H1 (cell line): Measurements from ENCODE around the gene MRPL52. TPM values are rescaled to one million over a fixed set of nuclear protein-coding genes. Genes with fewer than 3 reads are reported as not detected.

ENCODE experiments used
- CHD7 ChIP-seq: fragments of 300-600 bp; sonication (generic); IDR thresholded peaks from 2 replicates; pipeline ENCODE4 v1.7.1; 2012; ENCODE audit warnings: low read length, moderate library complexity, mild to moderate bottlenecking, inconsistent platforms; ENCODE audit not compliant: insufficient replicate concordance
- HDAC6 ChIP-seq: IDR thresholded peaks from one replicate; pipeline ENCODE4 v1.7.1; 2012; ENCODE audit warnings: low read depth, mild to moderate bottlenecking, inconsistent platforms, low read length, moderate library complexity
- USF2 ChIP-seq: IDR thresholded peaks from 2 replicates; pipeline ENCODE4 v1.6.1; 2011; ENCODE audit warnings: low read length, improper control_type of control experiment
- ZNF274 ChIP-seq: IDR thresholded peaks from 2 replicates; pipeline ENCODE4 v1.7.0; 2012; ENCODE audit warnings: low read length, borderline replicate concordance; ENCODE audit errors: extremely low read depth
- polyA plus RNA-seq, 7 experiments: library from polyadenylated mRNA; depleted of rRNA in 3 of 7; stranded (reverse) in 5 of 7; unstranded in 2 of 7; fragments of >200 nt in 5 of 7; fragments of 200-250 nt in 2 of 7; gene quantifications; 1 replicate in 5 of 7; 2 replicates in 1 of 7; 4 replicates in 1 of 7; pipeline versions ENCODE4 v1.2.1 to v1.2.3, GENCODE V29; 2011 to 2013; ENCODE audit warnings: missing spikeins in 2 of 7, mixed read lengths in 2 of 7
- total RNA-seq: library from RNA; stranded (reverse); fragmentation: NEBNext Ultra II Directional; extraction: Animal tissue kit (Norgen Biotek cat#: 25700); gene quantifications from 2 replicates; pipeline ENCODE4 v1.2.1, GENCODE V29; 2021

The MRPL52 gene
- total and polyA plus RNA-seq, 2 of the 8 experiments (the other 6 are each of a cell fraction or from before 2014, with no cell fraction given) = 70.5 to 176 TPM

DNA sequence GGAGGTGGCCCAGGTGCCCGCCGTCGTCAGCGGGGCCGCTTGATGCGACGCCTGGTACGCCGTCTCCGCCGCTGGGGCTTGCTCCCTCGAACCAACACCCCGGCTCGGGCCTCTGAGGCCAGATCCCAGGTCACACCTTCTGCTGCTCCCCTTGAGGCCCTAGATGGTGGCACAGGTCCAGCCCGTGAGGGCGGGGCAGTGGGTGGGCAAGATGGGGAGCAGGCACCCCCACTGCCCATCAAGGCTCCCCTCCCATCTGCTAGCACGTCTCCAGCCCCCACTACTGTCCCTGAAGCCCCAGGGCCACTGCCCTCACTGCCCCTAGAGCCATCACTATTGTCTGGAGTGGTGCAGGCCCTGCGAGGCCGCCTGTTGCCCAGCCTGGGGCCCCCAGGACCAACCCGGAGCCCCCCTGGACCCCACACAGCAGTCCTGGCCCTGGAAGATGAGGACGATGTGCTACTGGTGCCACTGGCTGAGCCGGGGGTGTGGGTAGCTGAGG, 47.4 kb downstream of the MRPL52 start (continued):
- TF ChIP-seq USF2 (no peak), CHD7 (no peak), HDAC6 (no peak), ZNF274 (no peak)
